ENCODE data around the gene ZNF705A. TPM values are rescaled to one million over a fixed set of nuclear protein-coding genes. Genes with fewer than 3 reads are reported as not detected.

Gene ZNF705A
- 0.17 TPM in 1 of 2 replicates, not detected in the other for total RNA-seq (2013; cell fraction: nucleolus; rRNA removed)
- not detected in 2 replicates for total RNA-seq (2014; rRNA removed)
- total RNA-seq (2014; rRNA removed; fragmentation: Illumina TruSeq; extraction: Trizol): not detected in 2 replicates
- not detected in 2 replicates for total RNA-seq (2021)
- polyA plus RNA-seq (2011; ENCODE audit: low read depth): not detected
- polyA plus RNA-seq (2011; rRNA removed): not detected in 2 replicates
- not detected in 2 replicates for polyA plus RNA-seq (2011; cell fraction: cytosol; rRNA removed)
- not detected in 2 replicates for polyA plus RNA-seq (2011; cell fraction: nucleus; rRNA removed)
- polyA plus RNA-seq (2012): not detected in 2 replicates
- polyA plus RNA-seq (2014; fragmentation: Illumina TruSeq; extraction: Trizol): not detected in 2 replicates
- under 1 TPM in 1 of 2 experiments, not detected in 1; 0.04 TPM for polyA plus RNA-seq (2014; fragmentation: Nextera tagmentation; extraction: Ambion mirVana)
- not detected in 2 replicates for polyA plus RNA-seq (2014; rRNA removed)
- not detected for polyA plus RNA-seq (2016; fragmentation: Nextera tagmentation; extraction: Ambion mirVana)
- not detected in 2 replicates for polyA minus RNA-seq (2011; rRNA and poly(A)+ RNA removed)
- polyA minus RNA-seq (2011; cell fraction: cytosol; rRNA and poly(A)+ RNA removed): not detected in 2 replicates
- not detected in 2 replicates for polyA minus RNA-seq (2011; cell fraction: nucleus; rRNA and poly(A)+ RNA removed)
- percentile 12 among the genes with signal in this experiment for Bru-seq, nascent RNA
- percentile 18 among the genes with signal in this experiment for BruChase-seq, experiment 1, labeled RNA remaining after a 6-hour chase
- percentile 21 among the genes with signal in this experiment for BruChase-seq, experiment 2, labeled RNA remaining after a 2-hour chase
- long read RNA-seq, experiment 1: 0 reads
- long read RNA-seq, experiment 2: 0 reads

GRCh38 chr12:8156845-8157244 lies at the start of gene ZNF705A:
TSS of gene ZNF705A (plus strand) at chr12:8157015. CDS start at chr12:8172626, 15,611 bp downstream.
- no peaks in the 10 kb centered on the region for H3K36me3 ChIP-seq (ENCODE audit: control insufficient read depth in 2 of 2, insufficient read depth in 2 of 2, low read length in 1 of 2)
- no peak within 1 kb of the TSS for H2AFZ ChIP-seq (ENCODE audit: control insufficient read depth, low read depth, low read length)
- POLR2A ChIA-PET: no interaction called here
- FAIRE-seq (peak; percentile 31), DNase-seq (ENCODE audit: low read depth, low spot score) (no peak), ATAC-seq (no peak)
- no TSS peak for BruUV-seq (replicated peaks)
- in situ Hi-C loops (cut with MboI) (no loop called here), intact Hi-C loops (cut with micrococcal nuclease; ENCODE audit: unreplicated experiment) (no loop called here)
- H3K27ac ChIP-seq (ENCODE audit: control insufficient read depth, insufficient read depth): no peak within 1 kb of the TSS
- RAD21 ChIA-PET (ENCODE audit: unreplicated experiment): no interaction called here
- SMC1A ChIA-PET (ENCODE audit: uncharacterized antibody, unreplicated experiment): interaction anchor here (2.1 kb wide), 1 partner anchor 48 kb away, joined by 5 read pairs; no protein-coding TSS in a partner anchor
- H4K20me1 ChIP-seq (ENCODE audit: control insufficient read depth, insufficient read depth): no peaks in the 10 kb centered on the region
- WGBS (ENCODE audit: insufficient coverage, insufficient replicate concordance, low lambda C conversion rate, missing lambda C conversion rate): 42% methylated on average over 3 of the region's 3 CpGs
- no peaks in the 10 kb centered on the region for H3K27me3 ChIP-seq (replicated peaks in 1 of 2; ENCODE audit: control insufficient read depth in 2 of 2, insufficient read depth in 2 of 2, low read length in 1 of 2)
- H3K4me2 ChIP-seq (ENCODE audit: control insufficient read depth, insufficient read depth): no peak within 1 kb of the TSS
- CTCF ChIA-PET: no interaction called here
- H3K4me3 ChIP-seq: no peak within 1 kb of the TSS
- H3K4me1 ChIP-seq (ENCODE audit: control insufficient read depth, insufficient read depth, low read length): no peaks in the 10 kb centered on the region; the same call in 1 of the 2 replicates
- no peak within 1 kb of the TSS for H3K9ac ChIP-seq (ENCODE audit: control insufficient read depth, insufficient read depth, low read length)
- TF ChIP-seq, protein P1, sequence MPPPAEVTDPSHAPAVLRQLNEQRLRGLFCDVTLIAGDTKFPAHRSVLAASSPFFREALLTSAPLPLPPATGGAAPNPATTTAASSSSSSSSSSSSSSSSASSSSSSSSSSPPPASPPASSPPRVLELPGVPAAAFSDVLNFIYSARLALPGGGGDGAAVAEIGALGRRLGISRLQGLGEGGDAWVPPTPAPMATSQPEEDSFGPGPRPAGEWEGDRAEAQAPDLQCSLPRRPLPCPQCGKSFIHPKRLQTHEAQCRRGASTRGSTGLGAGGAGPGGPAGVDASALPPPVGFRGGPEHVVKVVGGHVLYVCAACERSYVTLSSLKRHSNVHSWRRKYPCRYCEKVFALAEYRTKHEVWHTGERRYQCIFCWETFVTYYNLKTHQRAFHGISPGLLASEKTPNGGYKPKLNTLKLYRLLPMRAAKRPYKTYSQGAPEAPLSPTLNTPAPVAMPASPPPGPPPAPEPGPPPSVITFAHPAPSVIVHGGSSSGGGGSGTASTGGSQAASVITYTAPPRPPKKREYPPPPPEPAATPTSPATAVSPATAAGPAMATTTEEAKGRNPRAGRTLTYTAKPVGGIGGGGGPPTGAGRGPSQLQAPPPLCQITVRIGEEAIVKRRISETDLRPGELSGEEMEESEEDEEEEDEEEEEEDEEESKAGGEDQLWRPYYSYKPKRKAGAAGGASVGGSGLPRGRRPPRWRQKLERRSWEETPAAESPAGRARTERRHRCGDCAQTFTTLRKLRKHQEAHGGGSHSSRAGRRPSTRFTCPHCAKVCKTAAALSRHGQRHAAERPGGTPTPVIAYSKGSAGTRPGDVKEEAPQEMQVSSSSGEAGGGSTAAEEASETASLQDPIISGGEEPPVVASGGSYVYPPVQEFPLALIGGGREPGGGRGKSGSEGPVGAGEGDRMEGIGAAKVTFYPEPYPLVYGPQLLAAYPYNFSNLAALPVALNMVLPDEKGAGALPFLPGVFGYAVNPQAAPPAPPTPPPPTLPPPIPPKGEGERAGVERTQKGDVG (CRISPR knock-in tag; IDR thresholded peaks at IDR 0.05): no peak
- TF ChIP-seq ATF3 (IDR thresholded peaks at IDR 0.05; ENCODE audit: borderline replicate concordance, extremely low read depth, low read depth, low read length) (no peak), ZBED1 (IDR thresholded peaks at IDR 0.05; ENCODE audit: borderline replicate concordance) (no peak)
- no peaks in the 10 kb centered on the region for H3K79me2 ChIP-seq (ENCODE audit: control insufficient read depth, insufficient read depth, low read length)
- H3K9me3 ChIP-seq (replicated peaks; ENCODE audit: control insufficient read depth, insufficient read depth, low read length): no peaks in the 10 kb centered on the region

All from GM12878 (cell line).